Smooth muscle cell (in vitro differentiated cells): ENCODE results near the gene ACP7. TPM values are rescaled to one million over a fixed set of nuclear protein-coding genes. Genes with fewer than 3 reads are reported as not detected.
"Not testable (repeated sequence)": the region's sequence is repeated elsewhere in the genome, so short reads cannot be mapped to it uniquely, and the experiment has no call there.

Experiments used
- DNase-seq: peaks from one replicate; lab custom pipeline; 2025; ENCODE audit not compliant: unreplicated experiment; lab: John Stamatoyannopoulos, UW
- H2AFZ ChIP-seq: fragments of 200-600 bp; sonication (generic); 2 replicates; pipeline ENCODE4 v1.6.0; 2016; ENCODE audit warnings: antibody characterized with exemption, low read depth, mild to moderate bottlenecking
- H3F3A ChIP-seq: fragments of 200-600 bp; sonication (generic); 2 replicates; pipeline ENCODE4 v1.6.0; 2017; ENCODE audit warnings: antibody characterized with exemption, low read depth
- H3K27ac ChIP-seq: fragments of 200-600 bp; sonication (generic); 2 replicates; pipeline ENCODE4 v1.5.1; 2016; ENCODE audit warnings: low read depth, mild to moderate bottlenecking
- H3K27me3 ChIP-seq: fragments of 200-600 bp; sonication (generic); 2 replicates; pipeline ENCODE4 v1.6.1; 2016; ENCODE audit warnings: low read depth, mild to moderate bottlenecking
- H3K36me3 ChIP-seq: fragments of 200-600 bp; sonication (generic); 2 replicates; pipeline ENCODE4 v1.5.1; 2016; ENCODE audit warnings: low read depth
- H3K4me1 ChIP-seq: fragments of 200-600 bp; sonication (generic); 2 replicates; pipeline ENCODE4 v1.5.1; 2016; ENCODE audit warnings: low read depth
- H3K4me2 ChIP-seq: fragments of 200-600 bp; sonication (generic); 2 replicates; pipeline ENCODE4 v1.6.0; 2016; ENCODE audit warnings: mild to moderate bottlenecking
- H3K4me3 ChIP-seq: fragments of 200-600 bp; sonication (generic); 2 replicates; pipeline ENCODE4 v1.5.1; 2016; ENCODE audit warnings: mild to moderate bottlenecking
- H3K79me2 ChIP-seq: fragments of 200-600 bp; sonication (generic); 2 replicates; pipeline ENCODE4 v1.6.0; 2016; ENCODE audit warnings: low read depth, mild to moderate bottlenecking
- H3K9ac ChIP-seq: fragments of 200-600 bp; sonication (generic); 2 replicates; pipeline ENCODE4 v1.6.0; 2016; ENCODE audit warnings: low read depth
- H3K9me3 ChIP-seq: fragments of 200-600 bp; sonication (generic); replicated peaks from 2 replicates; pipeline ENCODE4 v1.5.1; 2016; ENCODE audit warnings: low read depth
- H4K20me1 ChIP-seq: fragments of 200-600 bp; sonication (generic); 2 replicates; pipeline ENCODE4 v1.6.0; 2016; ENCODE audit warnings: low read depth
- WGBS: methylation state at CpG from one replicate; pipeline ENCODE4 v1.1.7; 2016; ENCODE audit warnings: low lambda C conversion rate; 5-methylcytosine and 5-hydroxymethylcytosine counted together
- polyA plus RNA-seq: library from polyadenylated mRNA; unstranded; fragments of >200 nt; fragmentation: Nextera tagmentation; extraction: Ambion mirVana; gene quantifications from 2 replicates; pipeline ENCODE4 v1.2.1, GENCODE V29; 2016
- total RNA-seq: library from RNA; depleted of rRNA; stranded (reverse); fragments of >200 nt; gene quantifications from 2 replicates; pipeline ENCODE4 v1.2.3, GENCODE V29; 2014
- TF ChIP-seq, protein P1 (sequence below): fragments of 200-600 bp; sonication (generic); IDR thresholded peaks from 2 replicates; pipeline ENCODE4 v1.5.1; 2017; ENCODE audit warnings: borderline replicate concordance, mild to moderate bottlenecking, antibody characterized with exemption; ENCODE audit not compliant: insufficient read depth, poor library complexity, severe bottlenecking

ACP7 gene
- total and polyA plus RNA-seq, 2 experiments from 2014 or later: 2.2 TPM; not detected in 1

DNA sequence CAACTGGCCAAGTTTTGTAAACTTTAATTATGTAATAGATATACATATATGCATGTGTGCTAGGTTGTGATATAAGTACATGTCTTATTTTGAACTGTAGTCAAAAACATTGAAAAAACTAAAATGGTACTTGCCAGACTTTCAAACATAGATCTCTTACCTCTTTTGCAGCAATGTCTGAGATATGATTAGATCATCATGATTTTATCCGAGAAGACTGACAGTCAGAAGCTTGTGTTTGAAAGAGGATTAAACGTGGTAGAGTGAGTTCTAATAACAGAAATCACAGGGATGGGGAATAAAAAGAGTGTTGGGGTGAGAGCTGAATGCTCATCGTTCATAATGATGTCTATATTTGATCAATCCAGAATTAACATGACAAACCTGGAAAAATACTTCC, 18.2 kb upstream of the ACP7 start:
- WGBS: 79% methylated on average over 3 of the region's 3 CpGs

DNA sequence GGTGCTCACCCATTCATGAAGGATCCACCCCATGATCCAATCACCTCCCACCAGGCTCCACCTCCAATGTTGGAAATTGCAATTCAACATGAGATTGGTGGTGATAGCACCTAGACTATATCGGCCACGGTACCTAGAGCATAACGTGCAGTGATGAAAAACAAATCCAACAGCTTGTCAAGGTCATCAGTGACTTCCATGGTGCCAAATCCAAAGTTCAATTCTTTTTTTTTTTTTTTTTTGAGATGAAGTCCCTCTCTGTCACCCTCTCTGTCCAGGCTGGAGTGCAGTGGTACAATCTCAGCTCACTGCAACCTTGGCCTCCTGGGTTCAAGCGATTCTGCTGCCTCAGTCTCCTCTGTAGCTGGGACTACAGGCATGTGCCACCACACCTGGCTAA, 17.1 kb upstream of the ACP7 start:
- no peaks in the 10 kb centered on the region for H3K4me1 ChIP-seq
- H3K36me3 ChIP-seq: no peaks in the 10 kb centered on the region
- no peak overlapping the region for H3K9ac ChIP-seq
- TF ChIP-seq, protein P1, sequence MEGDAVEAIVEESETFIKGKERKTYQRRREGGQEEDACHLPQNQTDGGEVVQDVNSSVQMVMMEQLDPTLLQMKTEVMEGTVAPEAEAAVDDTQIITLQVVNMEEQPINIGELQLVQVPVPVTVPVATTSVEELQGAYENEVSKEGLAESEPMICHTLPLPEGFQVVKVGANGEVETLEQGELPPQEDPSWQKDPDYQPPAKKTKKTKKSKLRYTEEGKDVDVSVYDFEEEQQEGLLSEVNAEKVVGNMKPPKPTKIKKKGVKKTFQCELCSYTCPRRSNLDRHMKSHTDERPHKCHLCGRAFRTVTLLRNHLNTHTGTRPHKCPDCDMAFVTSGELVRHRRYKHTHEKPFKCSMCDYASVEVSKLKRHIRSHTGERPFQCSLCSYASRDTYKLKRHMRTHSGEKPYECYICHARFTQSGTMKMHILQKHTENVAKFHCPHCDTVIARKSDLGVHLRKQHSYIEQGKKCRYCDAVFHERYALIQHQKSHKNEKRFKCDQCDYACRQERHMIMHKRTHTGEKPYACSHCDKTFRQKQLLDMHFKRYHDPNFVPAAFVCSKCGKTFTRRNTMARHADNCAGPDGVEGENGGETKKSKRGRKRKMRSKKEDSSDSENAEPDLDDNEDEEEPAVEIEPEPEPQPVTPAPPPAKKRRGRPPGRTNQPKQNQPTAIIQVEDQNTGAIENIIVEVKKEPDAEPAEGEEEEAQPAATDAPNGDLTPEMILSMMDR: no peak
- no peak for DNase-seq
- no peaks in the 10 kb centered on the region for H3K27me3 ChIP-seq
- no peaks in the 10 kb centered on the region for H3K79me2 ChIP-seq
- 97% methylated on average over 4 of the region's 4 CpGs for WGBS
- no peaks in the 10 kb centered on the region for H4K20me1 ChIP-seq
- no peak overlapping the region for H3K4me3 ChIP-seq
- H3F3A ChIP-seq: no peaks in the 10 kb centered on the region
- no peak overlapping the region for H2AFZ ChIP-seq
- no peak overlapping the region for H3K27ac ChIP-seq
- no peak overlapping the region for H3K4me2 ChIP-seq
- no peaks in the 10 kb centered on the region for H3K9me3 ChIP-seq

More for the DNA sequence above, 18.2 kb upstream of the ACP7 start:
- Histone ChIP-seq H3K27me3 (no peaks in the 10 kb centered on the region), H2AFZ (no peak overlapping the region), H3K27ac (no peak overlapping the region), H3F3A (no peaks in the 10 kb centered on the region), H3K9me3 (no peaks in the 10 kb centered on the region), H4K20me1 (no peaks in the 10 kb centered on the region), H3K4me1 (no peaks in the 10 kb centered on the region), H3K79me2 (no peaks in the 10 kb centered on the region), H3K9ac (no peak overlapping the region), H3K4me3 (no peak overlapping the region), H3K36me3 (no peaks in the 10 kb centered on the region), H3K4me2 (no peak overlapping the region)
- TF ChIP-seq, protein P1: no peak
- DNase-seq: no peak

DNA sequence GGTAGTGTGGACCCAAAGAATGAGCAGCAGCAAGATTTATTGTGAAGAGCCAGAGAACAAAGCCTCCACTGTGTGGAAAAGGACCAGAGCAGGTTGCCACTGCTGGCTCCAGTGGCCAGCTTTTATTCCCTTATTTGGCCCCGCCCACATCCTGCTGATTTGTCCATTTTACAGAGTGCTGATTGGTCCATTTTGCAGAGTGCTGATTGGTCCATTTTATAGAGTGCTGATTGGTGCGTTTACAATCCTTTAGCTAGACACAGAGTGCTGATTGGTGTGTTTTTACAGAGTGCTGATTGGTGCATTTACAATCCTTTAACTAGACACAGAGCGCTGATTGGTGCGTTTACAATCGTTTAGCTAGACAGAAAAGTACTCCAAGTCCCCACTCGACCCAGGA, 15.9 kb upstream of the ACP7 start:
- not testable (repeated sequence) for H3K9me3 ChIP-seq, H3K4me1 ChIP-seq, H4K20me1 ChIP-seq, H3F3A ChIP-seq, DNase-seq, H3K4me3 ChIP-seq, H3K27ac ChIP-seq, H3K36me3 ChIP-seq, H3K27me3 ChIP-seq, H3K9ac ChIP-seq, H2AFZ ChIP-seq, H3K4me2 ChIP-seq, H3K79me2 ChIP-seq
- 81% methylated on average over 6 of the region's 6 CpGs for WGBS

DNA sequence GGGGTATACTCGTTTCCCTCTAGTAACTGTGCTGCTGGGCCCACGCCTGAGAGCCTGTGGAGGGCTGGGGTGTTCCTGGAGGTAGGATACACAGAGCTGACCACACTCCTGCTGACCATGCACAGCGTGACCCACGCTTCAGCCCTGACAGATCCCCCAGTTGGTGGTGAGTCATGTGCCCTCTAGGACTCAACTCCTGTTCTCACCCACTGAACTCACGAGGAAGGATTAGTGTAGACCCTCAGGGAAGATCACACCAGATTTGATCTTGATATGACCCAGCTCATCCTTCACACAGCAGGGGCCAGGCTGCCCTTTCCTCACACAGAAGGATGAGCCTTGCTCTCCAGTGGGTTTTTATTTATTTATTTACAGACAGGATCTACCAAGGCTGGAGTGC, 13.3 kb upstream of the ACP7 start:
- Histone ChIP-seq H2AFZ (no peak overlapping the region), H3K36me3 (no peaks in the 10 kb centered on the region), H3K27me3 (no peaks in the 10 kb centered on the region), H3K4me2 (no peak overlapping the region), H3K79me2 (no peaks in the 10 kb centered on the region), H3K9me3 (no peaks in the 10 kb centered on the region), H4K20me1 (no peaks in the 10 kb centered on the region), H3K4me1 (no peaks in the 10 kb centered on the region), H3F3A (no peaks in the 10 kb centered on the region), H3K4me3 (no peak overlapping the region), H3K27ac (no peak overlapping the region), H3K9ac (no peak overlapping the region)
- DNase-seq: no peak
- WGBS: 66% methylated on average over 5 of the region's 5 CpGs
- TF ChIP-seq, protein P1: no peak
